Nucleus accumbens (tissue), 56 donors: ENCODE data around the gene LRMDA.

Source experiments
- DNase-seq, 56 donors: peaks; one replicate each; lab custom pipeline; 2025; lab: John Stamatoyannopoulos, UW

The LRMDA gene

DNA sequence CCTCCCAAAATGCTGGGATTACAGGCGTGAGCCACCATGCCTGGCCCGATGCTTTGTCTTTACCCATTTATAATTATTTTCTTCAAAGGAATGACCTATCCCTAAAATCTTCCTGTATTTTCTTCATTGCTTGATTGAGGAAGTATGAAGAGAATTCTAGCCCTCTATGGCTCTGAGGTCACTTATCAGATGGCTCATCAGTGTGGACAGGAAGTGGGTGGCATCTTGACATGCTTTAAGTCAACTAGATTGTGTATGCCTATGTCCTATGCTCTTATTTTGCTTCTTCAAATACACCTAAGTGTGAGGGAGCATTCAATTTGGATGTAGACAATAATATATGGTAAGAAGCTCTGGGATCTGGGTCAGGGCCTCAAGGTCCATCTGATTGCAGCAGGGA, 1020.5 kb downstream of the LRMDA start:
- no peak for DNase-seq

DNA sequence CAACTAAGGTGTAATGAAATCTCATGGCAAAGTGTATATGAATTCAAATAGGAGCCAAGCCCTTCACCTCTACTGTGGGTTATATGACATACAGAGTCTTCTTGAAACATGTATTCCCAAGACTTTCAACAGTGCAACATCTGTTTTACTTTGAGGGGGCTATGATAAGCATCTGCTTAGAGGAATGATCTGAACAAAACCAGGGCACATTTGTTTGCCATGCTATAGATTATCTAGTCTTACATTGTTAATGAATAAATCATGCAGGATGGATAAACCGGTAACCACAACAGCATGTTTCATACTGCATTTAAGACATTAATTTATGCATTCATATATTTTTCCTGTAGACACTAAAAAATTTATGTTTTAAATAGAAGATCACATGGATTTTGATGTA, 1021.9 kb downstream of the LRMDA start:
- no peak for DNase-seq

DNA sequence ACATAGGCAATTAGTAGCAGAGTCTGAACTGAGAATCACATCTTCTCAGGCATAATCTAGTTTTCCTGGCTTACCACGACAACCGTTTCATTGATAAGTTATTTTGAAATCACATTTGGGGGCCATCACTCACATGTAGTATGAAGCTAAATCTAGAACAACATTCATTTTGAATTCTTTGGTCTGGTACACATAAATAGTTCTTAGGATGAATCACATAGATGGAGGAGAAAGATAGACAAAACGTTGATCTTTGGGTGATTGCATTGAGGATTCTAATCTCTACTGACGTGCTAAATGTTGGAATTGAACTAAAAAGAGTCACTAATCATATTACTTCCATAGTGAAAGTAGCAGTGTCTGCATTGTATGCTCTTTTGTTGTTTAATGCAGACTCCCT, 1022.6 kb downstream of the LRMDA start:
- no peak for DNase-seq

DNA sequence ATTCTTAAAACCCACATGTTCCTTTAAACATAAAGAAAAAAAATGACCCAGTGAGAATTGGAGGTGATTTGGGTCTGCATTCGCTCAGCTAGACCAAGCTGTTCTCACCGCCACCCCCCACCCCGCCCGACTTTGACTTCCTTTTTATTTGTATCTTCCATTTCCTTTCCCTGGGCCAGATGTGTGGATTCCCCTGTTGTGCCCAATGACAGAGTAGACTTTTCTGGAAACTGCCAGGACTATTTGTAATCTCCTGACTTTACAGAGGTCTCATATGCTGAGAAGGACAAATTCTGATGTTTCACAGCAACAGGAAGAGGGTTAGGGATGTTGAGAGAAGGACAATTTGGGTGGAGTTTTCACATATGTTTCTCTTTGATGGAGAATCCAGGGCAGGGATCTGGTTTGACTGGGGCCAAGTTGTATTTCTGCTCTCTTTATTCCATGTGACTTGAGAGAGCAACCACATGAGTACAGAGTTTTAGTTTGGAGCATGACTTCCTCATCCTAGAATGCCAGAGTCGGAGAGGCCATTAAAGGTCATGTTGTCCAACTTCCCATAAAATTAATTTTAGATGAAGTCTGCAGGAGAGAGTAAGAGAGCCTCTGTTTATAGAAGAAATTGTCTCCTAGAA, 1023.2 kb downstream of the LRMDA start:
- DNase-seq = no peak

DNA sequence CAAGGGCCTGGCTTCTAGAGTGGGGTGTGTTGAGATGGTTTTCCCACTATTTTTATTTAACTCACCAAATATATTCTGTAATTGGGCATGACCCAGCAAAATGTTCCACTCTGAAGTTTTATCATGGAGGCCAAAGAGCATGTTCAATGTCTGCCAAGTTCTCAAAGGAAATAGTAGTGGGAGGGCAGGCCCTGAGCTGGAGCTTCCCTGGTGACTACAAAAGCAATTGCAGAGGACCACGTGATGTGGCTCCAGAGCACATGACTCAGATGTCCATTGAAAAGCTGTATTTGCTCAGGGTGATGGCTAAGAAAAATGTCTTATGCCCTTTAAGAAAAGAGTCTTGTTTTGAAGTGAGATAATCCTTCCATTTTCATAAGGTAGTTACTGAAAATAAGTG, 1024.8 kb downstream of the LRMDA start:
- no peak for DNase-seq

DNA sequence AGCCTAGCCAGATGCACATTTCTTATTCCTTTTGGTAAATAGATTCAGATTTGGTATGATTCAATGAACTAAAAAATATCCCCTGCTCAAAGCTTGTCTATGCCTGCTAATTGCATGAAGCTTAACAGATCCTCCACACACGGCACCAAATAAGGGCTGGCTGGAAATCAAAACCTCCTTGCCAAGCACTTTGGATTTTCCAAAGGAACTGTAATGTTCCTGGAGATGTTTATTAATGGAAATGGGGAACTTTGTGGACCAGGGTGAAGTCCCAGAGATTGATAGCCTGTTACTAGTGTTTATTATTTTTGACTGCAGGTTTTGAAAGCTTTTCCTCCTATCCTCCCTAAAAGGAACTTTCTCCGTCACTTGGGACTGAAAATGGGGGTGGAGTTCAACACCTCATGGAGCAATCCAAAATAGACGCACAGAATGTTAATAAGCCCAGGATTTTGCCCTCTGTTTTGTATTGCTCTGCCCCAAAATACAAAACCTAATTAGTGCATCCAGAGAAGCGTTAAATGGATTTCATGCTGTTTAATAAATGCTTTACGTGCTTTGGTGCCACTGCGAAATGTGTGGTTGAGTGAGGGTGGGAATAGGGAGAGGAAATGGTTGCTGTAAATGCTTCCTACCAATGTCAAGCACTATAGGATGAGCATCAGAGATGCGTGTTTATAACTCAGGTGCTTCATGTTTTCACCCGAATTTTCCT, 1027.7 kb downstream of the LRMDA start:
- peak in 1 of 56 donors; percentile 4 for DNase-seq

DNA sequence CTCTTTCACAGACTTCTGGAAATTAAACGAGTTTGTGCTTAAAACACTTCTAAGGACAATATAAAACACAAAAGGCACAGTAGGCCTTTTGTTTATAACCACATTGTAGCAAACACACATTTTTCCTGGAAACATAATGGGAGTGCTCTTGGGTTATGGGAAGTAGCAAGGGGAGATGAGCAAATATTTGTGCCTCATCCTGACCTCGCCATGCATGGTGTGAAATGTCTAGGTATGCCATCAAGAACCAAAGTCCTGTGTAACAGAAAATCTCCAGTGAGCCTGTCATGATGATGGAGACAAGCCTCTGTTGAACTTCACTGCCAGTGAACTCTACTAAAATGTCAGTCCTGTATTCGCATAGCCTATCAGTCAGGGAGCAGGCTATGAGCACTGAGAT, 1029.6 kb downstream of the LRMDA start:
- no peak for DNase-seq

DNA sequence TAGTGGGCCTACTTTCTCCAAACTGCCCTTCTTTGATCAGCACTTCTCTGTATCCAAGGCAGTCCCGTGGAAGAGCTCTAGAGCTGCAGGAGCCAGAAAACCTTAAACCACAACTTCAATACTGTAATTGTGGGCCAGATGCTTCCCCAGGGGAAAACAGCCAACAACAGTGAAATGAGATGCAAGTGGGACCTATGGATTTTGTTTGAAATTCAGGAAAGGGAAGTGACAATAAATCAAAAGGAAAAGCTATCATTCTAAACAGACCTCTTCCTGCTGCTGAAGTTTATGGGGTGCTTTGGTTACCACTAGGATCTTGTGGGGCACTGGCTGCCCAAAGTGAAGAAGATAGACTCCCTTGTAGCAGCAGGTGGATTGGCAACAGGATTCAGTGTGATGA, 1031.7 kb downstream of the LRMDA start:
- DNase-seq = no peak

DNA sequence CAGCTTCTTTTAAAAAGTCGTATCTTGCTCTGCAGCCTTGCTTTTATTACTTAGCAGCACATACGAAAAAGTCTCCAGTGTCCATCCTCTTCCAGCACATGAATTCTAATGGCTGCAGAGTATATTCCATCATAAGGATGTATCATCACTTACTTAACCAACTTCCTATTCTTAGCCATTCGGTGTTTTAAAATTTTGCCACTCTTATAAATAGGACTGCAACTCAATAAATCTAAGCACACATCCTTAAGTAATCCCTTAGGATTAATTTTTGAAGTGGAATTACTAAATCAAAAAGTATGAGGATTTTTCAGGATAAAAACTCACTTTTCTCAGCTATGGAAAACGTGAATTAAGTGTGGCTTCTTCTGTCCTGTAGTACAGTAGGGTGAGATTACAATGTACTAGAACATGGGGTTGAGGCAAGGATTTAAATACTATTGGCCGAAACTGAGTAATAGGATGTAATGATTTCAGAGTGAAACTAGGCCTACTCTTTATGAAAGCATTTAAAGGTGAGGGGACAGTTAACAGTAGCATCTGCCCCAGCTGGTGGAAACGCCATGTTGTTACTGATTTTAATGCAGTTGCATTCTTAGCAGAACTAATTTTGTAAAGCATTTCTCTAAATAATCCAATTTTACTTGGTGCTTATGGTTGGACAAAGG, 1035.5 kb downstream of the LRMDA start:
- no peak for DNase-seq

DNA sequence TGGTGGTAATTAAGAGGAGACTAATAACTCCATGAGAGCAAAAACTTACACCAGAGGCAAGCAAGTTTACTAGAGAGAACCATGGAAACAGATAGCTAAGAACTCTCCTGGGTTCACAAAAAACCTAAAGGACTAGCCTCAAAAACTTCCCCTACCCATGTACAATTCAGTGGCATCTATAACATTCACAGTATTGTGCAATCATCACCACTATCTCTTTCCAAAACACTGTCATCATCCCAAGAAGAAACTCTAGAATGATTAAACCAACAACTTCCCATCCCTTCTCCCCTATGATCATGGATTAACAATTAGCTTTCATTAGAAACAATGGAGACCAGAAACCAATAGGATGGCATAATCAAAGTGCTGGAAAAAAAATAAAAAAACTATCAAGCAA, 1038.3 kb downstream of the LRMDA start:
- no peak for DNase-seq

DNA sequence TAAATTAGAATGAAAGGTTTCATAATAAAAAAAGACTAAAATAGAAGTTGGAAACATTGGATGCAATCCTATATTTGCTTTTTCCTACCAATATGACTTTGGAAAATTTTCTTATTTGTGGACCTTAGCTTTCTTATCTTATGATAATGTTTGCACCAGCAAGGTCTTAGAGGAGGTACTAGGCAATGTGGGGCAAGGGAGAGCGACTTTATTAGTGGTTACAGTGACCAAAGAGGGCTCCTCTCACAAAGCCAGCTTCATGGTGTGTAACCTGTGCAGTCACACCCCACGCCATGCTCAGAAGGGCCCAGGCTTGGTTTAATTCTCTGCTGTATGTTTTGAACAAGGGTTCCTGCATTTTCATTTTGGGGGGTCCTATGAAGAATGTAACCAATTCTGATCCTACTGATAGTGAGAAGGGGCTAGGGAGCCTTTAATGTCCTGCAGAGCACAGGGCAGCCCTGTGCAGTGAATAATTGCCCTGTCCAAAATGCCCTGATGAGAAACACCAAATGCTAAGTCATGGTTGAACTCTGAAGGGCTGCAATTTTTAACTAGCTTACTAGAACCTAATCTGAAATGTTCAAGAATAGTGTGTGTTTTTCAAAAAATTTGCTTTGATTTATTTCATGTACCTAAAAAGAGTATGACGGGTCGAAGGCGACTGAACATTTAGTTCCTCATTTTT, 1047.8 kb downstream of the LRMDA start:
- no peak for DNase-seq

DNA sequence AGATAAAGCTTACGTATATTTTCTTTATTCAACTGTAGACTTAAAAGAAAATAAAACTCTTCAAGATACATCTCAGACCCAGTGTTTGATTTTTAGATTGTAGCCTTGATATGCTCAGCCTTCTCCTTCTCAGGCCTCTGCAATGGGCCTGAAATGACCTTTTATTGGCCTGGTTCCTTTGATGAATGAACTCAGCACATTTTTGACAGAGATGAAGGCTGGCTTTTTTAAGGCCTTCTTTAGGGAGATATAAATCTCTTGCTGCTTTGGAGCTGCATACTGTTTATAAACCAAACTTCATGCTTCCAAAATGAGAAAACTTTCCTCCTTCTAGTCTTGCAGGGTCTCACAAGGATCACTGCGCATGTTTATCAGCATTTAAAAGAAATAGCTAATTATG, 1049.8 kb downstream of the LRMDA start:
- DNase-seq = no peak

DNA sequence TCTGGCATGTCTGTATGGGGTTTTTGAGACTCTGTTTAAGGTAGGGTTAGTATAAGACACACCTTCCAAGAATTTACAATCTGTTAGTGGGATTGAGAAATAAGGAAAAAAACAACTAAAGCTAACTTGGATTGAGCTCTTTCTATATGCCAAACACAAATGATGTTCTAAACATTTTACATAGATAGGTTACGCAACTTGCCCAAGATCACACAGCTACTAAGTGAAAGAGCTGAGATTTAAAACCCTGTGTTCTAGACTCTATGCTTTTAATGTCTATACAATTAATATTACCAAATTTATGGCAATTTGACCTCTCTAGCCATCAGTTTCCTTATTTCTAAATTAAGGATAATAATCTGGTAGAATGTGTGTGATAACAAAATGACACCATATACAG, 1056.2 kb downstream of the LRMDA start:
- no peak for DNase-seq

DNA sequence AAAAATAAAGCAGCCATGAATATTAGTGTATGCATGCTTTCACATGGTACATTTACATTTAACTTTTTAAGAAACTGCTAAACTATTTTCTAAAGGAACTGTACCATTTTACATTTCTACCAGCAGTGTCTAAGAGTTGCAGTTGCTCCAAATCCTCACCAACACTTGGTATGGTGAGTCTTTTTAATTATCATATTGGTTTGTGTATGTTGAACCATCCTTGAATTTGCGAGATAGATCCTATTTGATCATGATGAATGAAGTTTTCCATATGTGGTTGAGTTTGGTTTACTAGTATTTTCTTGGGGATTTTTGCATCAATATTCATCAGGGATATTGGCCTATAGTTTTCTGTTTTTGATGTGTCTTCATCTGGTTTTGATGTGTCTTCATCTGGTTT, 1057.2 kb downstream of the LRMDA start:
- no peak for DNase-seq

DNA sequence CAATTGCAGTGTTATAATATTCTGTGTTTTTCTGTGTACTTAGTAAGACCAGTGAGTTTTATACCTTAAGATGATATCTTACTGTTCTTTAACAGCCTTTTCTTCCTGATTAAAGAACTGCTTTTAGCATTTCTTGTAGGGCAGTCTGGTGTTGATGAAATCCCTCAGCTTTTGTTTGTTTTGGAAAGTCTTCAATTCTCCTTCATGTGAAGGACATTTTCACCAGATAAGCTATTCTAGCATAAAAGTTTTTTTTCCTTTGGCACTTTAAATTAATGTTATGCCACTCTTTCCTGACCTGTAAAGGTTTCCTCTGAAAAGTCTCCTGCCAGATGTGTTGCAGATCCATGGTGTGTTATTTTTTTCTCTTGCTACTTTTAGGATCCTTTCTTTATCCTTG, 1059.8 kb downstream of the LRMDA start:
- no peak for DNase-seq

DNA sequence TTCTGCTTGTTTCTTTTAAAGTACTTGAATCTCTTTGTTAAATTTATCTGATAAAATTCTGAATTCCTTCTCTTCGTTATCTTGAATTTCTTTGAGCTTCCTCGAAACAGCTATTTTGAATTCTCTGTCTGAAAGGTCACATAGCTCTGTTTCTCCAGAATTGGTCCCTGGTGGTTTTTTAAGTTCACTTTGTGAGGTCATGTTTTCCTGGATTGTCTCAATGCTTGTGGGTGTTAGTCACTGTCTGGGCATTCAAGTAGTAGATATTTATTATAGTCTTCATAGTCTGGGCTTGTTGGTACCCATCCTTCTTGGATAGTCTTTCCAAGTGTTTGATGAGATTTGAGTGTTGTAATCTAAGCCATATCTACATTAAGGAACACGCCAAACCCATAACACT, 1060.6 kb downstream of the LRMDA start:
- no peak for DNase-seq

DNA sequence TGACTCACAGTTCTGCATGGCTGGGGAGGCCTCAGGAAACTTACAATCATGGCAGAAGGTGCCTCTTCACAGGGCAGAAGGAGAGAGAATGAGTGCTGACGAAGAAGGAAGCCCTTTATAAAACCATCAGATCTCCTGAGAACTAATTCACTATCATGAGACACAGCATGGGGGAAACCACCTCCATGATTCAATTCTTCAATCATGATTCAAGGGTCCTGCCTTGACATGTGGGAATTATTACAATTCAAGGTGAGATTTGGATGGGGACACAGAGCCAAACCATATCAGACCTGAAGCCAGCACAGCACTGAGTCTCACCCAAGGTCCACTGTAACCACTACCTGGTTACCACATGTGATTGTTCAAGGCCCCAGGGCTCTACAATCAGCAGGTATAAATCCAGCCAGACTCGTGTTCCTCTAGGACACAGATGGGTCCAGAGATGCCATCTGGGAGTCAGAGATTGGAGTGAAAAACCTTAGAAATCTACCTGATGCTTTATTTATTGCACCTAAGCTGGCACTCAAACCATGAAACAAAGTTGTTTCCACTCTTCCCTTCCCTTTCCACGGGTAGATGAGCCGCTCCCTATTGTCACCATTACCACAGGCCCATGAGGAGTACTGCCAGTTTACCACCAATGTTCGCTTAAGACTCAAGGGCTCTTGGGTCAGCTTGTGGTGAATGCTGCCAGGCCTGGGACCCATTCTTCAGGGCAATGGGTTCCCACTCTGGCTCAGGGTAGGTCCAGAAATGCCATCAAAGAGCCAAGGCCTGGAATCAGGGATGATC, 1061.5 kb downstream of the LRMDA start:
- no peak for DNase-seq

DNA sequence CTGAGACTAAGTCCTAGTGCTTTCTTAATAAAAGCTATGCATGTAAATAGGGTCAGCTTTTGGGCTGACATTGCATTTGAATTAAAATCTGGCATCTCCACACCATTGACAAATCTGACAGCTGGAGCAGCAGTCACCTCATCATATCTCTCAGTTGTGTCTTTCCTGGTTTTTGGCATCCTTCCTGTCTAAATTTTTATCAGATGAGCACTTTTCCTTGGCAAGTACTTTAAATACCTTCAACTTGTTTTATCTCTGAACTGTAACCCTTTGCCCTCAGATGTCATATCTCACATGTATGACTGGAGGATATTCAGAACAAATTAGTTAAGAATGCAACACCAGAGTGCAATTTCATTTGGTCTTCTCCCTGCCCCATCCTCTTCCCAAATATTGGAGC, 1066.2 kb downstream of the LRMDA start:
- no peak for DNase-seq

DNA sequence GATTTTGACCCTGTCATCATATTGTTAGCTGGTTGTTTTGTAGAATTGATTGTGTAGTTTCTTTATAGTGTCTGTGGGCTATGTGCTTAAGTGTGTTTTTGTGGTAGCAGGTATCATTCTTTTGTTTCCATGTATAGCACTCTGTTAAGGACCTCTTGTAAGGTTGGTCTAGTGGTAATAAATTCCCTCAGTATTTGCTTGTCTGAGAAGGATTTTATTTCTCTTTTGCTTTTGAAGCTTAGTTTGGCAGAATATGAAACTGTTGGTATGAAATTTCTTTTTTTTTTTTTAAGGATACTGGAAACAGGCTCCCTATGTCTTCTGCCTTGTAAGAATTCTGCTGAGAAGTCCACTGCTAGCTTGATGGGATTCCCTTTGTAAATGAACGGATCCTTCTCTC, 1073.4 kb downstream of the LRMDA start:
- DNase-seq = no peak

DNA sequence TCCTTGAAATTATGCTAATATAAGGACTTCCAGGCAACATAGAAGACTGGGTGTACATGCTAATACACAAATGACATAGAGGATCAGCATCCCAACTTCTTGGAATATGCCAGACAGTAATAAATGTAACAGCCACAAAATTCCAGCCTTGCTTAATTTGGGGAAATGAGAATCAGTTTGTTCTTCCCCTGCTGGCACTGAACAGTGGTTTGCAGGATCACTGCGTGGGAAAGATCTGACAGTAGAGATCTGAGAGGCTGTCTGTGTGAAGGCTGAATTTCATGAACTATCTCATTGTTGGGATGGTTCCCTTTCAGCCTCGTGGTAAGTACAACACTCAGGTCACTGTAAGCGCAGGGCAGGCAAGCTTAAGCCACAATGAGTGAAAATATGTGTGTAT, 1078.0 kb downstream of the LRMDA start:
- no peak for DNase-seq

DNA sequence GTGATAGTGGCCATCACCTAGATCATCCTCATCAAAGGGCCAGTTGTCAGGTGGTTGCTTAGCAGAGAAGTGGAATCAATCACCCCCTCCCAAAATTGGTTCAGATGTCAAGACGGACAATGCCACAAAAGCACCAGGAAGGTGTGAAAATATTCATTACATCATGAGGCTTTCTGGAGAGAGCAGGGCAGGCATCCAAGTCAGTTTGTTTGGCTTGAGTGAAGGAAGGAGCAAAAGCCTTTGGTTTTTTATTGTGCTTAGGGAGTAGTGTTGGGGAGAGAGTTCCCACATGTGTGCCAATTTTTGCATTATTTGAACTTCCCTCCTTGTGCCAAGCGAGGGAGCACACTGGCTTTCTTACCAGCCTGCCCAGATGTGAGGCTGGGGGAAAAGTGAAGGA, 1082.9 kb downstream of the LRMDA start:
- DNase-seq = peak in 2 of 56 donors; percentile 5 to 22
